ENCODE measurements around the gene SLC39A7. TPM values are rescaled to one million over a fixed set of nuclear protein-coding genes. Genes with fewer than 3 reads are reported as not detected.

SLC39A7 gene, protein sequence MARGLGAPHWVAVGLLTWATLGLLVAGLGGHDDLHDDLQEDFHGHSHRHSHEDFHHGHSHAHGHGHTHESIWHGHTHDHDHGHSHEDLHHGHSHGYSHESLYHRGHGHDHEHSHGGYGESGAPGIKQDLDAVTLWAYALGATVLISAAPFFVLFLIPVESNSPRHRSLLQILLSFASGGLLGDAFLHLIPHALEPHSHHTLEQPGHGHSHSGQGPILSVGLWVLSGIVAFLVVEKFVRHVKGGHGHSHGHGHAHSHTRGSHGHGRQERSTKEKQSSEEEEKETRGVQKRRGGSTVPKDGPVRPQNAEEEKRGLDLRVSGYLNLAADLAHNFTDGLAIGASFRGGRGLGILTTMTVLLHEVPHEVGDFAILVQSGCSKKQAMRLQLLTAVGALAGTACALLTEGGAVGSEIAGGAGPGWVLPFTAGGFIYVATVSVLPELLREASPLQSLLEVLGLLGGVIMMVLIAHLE
- total RNA-seq = 108 and 119 TPM in 2 replicates

GRCh38 chr6:33200219-33201146, at the start of gene SLC39A7, which contains the start of gene RXRB:
SLC39A7 (plus strand) TSS chr6:33200867; CDS start chr6:33201246, 379 bp downstream.
RXRB (minus strand) TSS chr6:33200665; CDS start chr6:33200476, 189 bp downstream.
- peak; percentile 97 for DNase-seq (ENCODE audit: low read depth)

DNA sequence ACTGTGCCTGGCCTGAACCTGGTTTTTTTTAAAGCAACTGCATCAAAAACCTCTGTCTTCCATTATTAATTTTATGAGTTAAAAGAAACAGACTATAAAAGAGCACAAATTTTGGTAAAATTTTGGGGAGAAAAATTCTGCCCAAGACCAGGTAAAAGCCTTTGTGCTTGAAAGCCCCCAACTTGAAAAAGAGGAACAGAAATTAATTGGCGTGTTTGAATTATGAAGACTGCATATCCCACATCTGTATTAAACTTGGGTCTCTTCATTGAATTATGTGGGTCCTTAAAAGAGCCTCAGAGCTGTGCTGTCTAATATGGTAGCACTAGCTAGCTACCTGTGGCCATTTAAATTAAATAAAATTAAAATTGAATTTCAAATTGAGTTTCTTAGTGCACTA, 49.6 kb upstream of the SLC39A7 start:
- no peak for DNase-seq (ENCODE audit: low read depth)

GRCh38 chr6:33154349-33154748, 46.3 kb upstream of the SLC39A7 start:
- DNase-seq (ENCODE audit: low read depth) = no peak

GRCh38 chr6:33156561-33156960, 44.1 kb upstream of the SLC39A7 start:
- no peak for DNase-seq (ENCODE audit: low read depth)

GRCh38 chr6:33156964-33157363, 43.7 kb upstream of the SLC39A7 start:
- no peak for DNase-seq (ENCODE audit: low read depth)

- DNase-seq (ENCODE audit: low read depth) = no peak
Observed at GRCh38 chr6:33160096-33160495, 40.6 kb upstream of the SLC39A7 start.

DNA sequence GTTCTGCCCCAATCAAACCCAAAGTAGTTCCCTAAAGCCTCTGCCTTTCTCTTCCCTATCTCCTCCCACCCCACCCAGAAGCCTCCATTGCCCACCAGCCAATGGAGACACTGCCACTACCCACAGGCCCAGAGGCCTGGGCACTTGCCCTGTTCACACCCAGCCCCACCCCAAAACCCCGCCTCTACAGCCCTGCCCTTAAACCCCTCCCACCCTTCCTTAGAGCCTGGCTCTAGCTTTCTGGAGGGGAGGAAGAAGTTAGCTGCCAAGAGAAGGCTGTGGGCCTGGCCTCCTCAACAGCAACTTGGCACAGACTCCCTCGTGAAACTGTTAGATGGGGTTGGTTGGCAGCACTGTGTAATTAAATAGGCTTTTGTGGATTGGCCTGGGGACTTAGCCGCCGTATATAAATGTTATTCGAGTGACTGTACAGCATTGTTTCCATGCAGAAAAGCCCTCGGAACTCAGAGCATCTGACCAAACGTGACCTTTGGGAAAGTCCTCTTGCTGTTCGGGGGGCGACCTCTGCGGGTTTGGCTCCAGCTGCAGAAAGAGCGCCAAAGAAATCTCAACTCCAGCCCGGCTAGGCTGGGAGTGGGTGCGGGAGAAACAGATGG, 39.8 kb upstream of the SLC39A7 start:
- DNase-seq (ENCODE audit: low read depth) = peak; percentile 39

GRCh38 chr6:33161354-33162331, 39.0 kb upstream of the SLC39A7 start:
- DNase-seq (ENCODE audit: low read depth) = peak; percentile 1

- no peak for DNase-seq (ENCODE audit: low read depth)
Observed at GRCh38 chr6:33163540-33163939, 37.1 kb upstream of the SLC39A7 start.

GRCh38 chr6:33164176-33164575, 36.5 kb upstream of the SLC39A7 start:
- no peak for DNase-seq (ENCODE audit: low read depth)

- no peak for DNase-seq (ENCODE audit: low read depth)
Observed at GRCh38 chr6:33164665-33165373, 35.8 kb upstream of the SLC39A7 start.

- DNase-seq (ENCODE audit: low read depth) = no peak
Observed at GRCh38 chr6:33165581-33166258, 34.9 kb upstream of the SLC39A7 start.

GRCh38 chr6:33166363-33166762, 34.3 kb upstream of the SLC39A7 start:
- no peak for DNase-seq (ENCODE audit: low read depth)

- no peak for DNase-seq (ENCODE audit: low read depth)
Observed at GRCh38 chr6:33166811-33167210, 33.9 kb upstream of the SLC39A7 start.

DNA sequence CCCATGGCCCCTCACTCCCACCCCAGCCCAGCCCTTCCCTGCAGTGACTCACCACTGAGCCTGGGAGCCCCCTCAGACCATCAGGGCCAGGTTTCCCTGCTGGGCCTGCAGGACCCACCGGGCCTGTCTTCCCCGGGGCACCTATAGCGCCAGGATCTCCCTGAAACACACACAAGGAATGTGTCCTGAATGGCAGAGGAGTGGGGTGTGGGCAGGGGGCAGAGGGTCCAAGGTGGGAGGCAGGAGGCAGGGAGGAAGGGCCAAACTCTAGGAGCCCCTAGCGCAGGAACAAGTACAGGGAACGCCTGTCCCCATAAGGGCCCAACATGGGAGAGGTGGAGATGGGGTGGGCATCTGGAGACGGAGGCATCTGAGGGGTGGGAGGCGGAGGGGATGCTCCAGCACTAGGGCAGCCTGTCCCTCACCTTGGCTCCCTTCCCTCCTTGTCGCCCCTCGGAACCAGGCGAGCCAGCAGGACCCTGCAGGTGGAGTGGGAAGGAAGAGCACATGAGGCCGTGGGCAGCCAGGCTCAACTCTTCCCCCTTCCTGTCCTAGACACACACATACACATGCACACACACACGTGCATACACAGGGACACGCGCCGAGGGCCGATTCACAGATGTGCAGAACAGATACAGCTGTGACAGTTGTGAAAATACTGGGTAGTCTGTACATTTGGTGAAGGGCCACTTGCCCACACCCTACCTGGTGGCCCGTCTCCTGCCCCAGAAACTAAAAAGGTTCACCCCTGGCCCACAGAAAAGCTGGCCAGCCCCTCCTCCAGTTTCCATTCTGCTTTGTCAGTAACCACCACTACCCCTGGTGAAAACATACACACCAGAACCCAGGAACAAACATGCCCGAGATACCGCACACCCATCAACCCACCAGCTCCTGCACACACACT, 33.0 kb upstream of the SLC39A7 start:
- DNase-seq (ENCODE audit: low read depth) = no peak

GRCh38 chr6:33168284-33168601, 32.4 kb upstream of the SLC39A7 start:
- DNase-seq (ENCODE audit: low read depth) = no peak

- DNase-seq (ENCODE audit: low read depth) = no peak
Observed at GRCh38 chr6:33168639-33169038, 32.0 kb upstream of the SLC39A7 start.

GRCh38 chr6:33169291-33170175, 31.1 kb upstream of the SLC39A7 start:
- no peak for DNase-seq (ENCODE audit: low read depth)
